NCI-H187 treated with DMSO at 0.1 percent for 48 hours (cell line): ENCODE data around the gene PCDHA13.
"Not testable (repeated sequence)": the region's sequence is repeated elsewhere in the genome, so short reads cannot be mapped to it uniquely, and the experiment has no call there.

ENCODE experiments used
- DNase-seq: peaks from one replicate; lab custom pipeline; 2025; lab: John Stamatoyannopoulos, UW

The PCDHA13 gene, protein sequence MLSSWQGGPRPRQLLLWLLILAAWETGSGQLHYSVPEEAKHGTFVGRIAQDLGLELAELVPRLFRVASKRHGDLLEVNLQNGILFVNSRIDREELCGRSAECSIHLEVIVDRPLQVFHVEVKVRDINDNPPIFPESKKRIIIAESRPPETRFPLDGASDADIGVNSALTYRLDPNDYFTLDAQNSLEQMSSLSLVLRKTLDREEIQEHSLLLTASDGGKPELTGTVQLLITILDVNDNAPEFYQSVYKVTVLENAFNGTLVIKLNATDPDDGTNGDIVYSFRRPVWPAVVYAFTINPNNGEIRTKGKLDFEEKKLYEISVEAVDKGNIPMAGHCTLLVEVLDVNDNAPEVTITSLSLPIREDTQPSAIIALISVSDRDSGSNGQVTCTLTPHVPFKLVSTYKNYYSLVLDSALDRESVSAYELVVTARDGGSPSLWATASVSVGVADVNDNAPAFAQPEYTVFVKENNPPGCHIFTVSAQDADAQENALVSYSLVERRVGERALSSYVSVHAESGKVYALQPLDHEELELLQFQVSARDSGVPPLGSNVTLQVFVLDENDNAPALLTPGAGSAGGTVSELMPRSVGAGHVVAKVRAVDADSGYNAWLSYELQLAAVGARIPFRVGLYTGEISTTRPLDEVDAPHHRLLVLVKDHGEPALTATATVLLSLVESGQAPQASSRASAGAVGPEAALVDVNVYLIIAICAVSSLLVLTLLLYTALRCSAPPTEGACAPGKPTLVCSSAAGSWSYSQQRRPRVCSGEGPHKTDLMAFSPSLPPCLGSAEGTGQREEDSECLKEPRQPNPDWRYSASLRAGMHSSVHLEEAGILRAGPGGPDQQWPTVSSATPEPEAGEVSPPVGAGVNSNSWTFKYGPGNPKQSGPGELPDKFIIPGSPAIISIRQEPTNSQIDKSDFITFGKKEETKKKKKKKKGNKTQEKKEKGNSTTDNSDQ

DNA sequence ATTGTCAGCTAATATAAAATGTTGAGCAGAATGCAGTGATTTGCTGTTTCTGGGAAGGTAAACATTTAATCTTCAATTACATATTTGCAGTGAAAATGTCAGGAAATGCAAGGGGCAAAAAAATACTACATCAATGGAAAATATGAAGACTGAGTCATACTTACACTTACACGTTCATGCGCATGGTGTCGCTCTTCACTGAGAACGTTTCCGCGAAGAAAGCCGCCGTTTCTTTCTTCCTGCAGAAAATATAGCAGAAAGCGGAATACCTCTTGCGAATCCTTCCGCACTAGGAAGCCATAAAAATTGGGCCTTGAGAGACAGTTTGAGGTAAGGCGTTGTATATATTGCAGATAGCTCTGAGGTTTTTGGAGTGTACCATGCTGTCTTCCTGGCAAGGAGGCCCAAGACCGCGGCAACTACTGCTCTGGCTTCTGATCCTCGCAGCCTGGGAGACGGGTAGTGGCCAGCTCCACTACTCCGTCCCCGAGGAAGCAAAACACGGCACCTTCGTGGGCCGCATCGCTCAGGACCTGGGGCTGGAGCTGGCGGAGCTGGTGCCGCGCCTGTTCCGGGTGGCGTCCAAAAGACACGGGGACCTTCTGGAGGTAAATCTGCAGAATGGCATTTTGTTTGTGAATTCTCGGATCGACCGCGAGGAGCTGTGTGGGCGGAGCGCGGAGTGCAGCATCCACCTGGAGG is at the start of gene PCDHA13:
Gene PCDHA13 (plus strand): TSS at position 236 of the 702 bp plus-strand sequence. CDS start 145 bp downstream, at position 381.
- DNase-seq: no peak

DNA sequence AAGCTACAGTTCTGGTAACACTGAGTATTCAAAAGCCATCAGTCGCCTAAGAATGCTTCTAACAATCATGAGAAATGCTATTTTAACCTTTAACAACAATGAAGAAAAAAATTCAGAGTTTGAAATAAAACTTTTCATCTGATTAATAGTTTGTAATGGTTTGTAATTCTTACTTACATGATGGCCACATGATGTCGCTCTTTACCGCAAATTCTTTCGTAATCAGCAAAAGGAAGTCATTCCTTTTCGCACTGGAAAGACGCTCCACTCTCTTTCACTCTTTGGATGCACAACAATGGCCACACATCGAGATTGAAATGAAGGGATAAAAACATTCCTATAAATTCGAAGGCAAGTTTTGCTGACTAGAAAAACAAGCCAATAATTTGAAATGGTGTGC is 47.9 kb upstream of the PCDHA13 start, which contains the start of gene PCDHA7:
Gene PCDHA7 (plus strand): TSS at position 277 of the 400 bp plus-strand sequence. CDS start 115 bp downstream, at position 392.
- no peak for DNase-seq

DNA sequence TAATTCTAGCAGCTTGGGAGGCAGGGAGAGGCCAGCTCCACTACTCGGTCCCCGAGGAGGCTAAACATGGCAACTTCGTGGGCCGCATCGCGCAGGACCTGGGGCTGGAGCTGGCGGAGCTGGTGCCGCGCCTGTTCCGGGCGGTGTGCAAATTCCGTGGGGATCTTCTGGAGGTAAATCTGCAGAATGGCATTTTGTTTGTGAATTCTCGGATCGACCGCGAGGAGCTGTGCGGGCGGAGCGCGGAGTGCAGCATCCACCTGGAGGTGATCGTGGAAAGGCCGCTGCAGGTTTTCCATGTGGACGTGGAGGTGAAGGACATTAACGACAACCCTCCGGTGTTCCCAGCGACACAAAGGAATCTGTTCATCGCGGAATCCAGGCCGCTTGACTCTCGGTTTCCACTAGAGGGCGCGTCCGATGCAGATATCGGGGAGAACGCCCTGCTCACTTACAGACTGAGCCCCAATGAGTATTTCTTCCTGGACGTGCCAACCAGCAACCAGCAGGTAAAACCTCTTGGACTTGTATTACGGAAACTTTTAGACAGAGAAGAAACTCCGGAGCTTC is 47.4 kb upstream of the PCDHA13 start:
- not testable (repeated sequence) for DNase-seq

DNA sequence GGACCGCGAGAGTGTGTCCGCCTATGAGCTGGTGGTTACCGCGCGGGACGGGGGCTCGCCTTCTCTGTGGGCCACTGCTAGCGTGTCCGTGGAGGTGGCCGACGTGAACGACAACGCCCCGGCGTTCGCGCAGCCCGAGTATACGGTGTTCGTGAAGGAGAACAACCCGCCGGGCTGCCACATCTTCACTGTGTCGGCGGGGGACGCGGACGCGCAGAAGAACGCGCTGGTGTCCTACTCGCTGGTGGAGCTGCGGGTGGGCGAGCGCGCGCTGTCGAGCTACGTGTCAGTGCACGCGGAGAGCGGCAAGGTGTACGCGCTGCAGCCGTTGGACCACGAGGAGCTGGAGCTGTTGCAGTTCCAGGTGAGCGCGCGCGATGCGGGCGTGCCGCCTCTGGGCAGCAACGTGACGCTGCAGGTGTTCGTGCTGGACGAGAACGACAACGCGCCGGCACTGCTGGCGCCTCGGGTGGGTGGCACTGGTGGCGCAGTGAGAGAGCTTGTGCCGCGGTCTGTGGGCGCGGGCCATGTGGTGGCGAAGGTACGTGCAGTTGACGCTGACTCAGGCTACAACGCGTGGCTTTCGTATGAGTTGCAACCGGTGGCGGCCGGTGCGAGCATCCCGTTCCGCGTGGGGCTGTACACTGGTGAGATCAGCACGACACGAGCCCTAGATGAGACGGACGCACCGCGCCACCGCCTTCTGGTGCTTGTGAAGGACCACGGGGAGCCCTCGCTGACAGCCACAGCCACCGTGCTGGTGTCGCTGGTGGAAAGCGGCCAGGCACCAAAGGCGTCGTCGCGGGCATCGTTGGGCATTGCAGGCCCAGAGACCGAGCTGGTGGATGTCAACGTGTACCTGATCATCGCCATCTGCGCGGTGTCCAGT is 46.1 kb upstream of the PCDHA13 start:
- no peak for DNase-seq

DNA sequence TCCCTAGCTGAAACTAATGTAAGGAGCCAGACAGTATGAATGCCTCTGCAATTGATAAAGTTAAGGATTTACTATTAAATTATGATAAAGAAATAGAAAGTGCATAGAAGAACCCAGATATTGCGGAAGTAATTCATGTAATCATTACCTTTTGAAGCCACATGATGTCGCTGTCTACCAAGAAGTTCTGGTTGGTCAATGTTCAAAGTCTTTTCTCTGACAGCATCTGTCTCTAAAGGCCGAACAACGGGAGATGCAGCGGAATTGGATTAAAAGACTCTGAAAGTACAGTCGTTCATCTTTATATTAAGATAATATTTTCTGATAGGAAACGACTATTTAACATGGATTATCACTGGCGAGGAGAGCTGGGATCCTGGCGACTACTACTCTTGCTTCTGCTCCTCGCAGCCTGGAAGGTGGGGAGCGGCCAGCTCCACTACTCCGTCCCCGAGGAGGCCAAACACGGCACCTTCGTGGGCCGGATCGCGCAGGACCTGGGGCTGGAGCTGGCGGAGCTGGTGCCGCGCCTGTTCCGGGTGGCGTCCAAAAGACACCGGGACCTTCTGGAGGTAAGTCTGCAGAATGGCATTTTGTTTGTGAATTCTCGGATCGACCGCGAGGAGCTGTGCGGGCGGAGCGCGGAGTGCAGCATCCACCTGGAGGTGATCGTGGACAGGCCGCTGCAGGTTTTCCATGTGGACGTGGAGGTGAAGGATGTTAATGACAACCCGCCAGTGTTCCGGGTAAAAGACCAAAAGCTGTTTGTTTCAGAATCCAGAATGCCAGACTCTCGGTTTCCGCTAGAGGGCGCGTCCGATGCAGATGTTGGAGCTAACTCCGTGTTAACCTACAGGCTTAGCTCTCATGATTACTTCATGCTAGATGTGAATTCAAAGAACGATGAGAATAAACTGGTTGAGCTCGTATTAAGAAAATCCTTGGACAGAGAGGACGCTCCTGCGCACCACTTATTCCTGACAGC is 40.7 kb upstream of the PCDHA13 start, which contains the start of gene PCDHA8:
Gene PCDHA8 (plus strand): TSS at position 210 of the 985 bp plus-strand sequence. CDS start 135 bp downstream, at position 345.
- DNase-seq: no peak

DNA sequence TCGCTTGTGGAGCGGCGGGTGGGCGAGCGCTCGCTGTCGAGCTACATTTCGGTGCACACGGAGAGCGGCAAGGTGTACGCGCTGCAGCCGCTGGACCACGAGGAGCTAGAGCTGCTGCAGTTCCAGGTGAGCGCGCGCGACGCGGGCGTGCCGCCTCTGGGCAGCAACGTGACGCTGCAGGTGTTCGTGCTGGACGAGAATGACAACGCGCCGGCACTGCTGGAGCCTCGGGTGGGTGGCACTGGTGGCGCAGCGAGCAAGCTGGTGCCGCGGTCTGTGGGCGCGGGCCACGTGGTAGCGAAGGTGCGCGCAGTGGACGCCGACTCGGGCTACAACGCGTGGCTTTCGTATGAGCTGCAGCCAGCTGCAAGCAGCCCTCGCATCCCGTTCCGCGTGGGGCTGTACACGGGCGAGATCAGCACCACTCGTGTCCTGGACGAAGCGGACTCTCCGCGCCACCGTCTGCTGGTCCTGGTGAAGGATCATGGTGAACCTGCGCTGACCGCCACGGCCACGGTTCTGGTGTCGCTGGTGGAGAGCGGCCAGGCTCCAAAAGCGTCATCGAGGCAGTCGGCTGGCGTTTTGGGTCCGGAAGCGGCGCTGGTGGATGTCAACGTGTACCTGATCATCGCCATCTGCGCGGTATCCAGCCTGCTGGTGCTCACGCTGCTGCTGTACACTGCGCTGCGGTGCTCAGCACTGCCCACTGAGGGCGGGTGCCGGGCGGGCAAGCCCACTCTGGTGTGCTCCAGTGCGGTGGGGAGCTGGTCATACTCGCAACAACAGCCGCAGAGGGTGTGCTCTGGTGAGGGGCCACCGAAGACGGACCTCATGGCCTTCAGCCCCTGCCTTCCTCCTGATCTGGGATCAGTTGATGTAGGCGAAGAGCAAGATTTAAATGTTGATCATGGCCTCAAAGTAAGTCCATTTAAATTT is 38.9 kb upstream of the PCDHA13 start:
- DNase-seq: no peak

DNA sequence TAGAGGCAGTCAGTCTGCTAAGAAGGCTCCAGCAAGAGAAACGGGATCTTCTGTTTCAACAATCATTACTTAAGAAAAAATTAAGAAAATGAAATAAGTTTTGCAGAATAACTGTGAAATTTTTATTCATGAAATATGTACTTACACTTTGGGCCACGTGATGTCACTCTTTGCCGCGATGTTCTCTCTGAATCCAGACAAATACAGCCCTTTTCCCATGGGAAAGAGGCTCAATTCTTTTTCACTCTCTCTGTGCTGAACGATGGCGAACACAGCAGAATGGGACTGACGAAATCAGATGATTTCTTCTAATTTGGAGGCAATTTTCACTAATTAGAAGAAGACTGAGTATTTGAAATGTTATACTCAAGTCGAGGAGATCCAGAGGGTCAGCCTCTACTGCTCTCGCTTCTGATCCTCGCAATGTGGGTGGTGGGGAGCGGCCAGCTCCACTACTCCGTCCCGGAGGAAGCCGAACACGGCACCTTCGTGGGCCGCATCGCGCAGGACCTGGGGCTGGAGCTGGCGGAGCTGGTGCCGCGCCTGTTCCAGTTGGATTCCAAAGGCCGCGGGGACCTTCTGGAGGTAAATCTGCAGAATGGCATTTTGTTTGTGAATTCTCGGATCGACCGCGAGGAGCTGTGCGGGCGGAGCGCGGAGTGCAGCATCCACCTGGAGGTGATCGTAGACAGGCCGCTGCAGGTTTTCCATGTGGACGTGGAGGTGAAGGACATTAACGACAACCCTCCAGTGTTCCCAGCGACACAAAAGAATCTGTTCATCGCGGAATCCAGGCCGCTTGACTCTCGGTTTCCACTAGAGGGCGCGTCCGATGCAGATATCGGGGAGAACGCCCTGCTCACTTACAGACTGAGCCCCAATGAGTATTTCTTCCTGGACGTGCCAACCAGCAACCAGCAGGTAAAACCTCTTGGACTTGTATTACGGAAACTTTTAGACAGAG is 33.5 kb upstream of the PCDHA13 start, which contains the start of gene PCDHA9:
Gene PCDHA9 (plus strand): TSS at position 244 of the 964 bp plus-strand sequence. CDS start 114 bp downstream, at position 358.
- DNase-seq: not testable (repeated sequence)

DNA sequence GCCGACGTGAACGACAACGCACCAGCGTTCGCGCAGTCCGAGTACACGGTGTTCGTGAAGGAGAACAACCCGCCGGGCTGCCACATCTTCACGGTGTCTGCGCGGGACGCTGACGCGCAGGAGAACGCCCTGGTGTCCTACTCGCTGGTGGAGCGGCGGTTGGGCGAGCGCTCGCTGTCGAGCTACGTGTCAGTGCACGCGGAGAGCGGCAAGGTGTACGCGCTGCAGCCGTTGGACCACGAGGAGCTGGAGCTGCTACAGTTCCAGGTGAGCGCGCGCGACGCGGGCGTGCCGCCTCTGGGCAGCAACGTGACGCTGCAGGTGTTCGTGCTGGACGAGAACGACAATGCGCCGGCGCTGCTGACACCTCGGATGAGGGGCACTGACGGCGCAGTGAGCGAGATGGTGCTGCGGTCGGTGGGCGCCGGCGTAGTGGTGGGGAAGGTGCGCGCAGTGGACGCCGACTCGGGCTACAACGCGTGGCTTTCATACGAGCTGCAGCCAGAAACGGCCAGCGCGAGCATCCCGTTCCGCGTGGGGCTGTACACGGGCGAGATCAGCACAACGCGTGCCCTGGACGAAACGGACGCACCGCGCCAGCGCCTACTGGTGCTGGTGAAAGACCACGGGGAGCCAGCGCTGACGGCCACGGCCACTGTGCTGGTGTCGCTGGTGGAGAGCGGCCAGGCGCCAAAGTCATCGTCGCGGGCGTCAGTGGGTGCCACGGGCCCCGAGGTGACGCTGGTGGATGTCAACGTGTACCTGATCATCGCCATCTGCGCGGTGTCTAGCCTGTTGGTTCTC is 31.9 kb upstream of the PCDHA13 start:
- not testable (repeated sequence) for DNase-seq

DNA sequence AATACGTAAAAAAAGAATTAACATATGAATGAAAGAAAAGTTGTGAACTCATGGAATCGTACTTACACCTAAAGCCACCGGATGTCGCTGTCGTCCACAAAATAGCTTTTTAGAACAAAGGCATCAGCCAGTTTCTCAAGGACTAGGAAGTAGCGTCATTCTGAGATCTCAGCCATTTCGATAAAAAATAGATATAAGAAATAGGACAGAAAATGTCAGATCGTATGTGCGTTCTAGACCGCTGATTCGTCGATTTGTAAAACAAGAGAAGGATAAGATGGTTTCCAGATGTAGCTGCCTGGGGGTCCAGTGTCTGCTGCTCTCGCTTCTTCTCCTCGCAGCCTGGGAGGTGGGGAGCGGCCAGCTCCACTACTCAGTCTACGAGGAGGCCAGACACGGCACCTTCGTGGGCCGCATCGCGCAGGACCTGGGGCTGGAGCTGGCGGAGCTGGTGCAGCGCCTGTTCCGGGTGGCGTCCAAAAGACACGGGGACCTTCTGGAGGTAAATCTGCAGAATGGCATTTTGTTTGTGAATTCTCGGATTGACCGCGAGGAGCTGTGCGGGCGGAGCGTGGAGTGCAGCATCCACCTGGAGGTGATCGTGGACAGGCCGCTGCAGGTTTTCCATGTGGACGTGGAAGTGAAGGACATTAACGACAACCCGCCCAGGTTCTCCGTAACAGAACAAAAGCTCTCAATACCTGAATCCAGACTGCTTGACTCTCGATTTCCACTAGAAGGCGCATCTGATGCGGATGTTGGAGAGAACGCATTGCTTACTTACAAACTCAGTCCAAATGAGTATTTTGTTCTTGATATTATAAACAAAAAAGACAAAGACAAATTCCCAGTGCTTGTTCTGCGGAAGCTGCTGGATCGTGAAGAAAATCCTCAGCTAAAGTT is 25.9 kb upstream of the PCDHA13 start, which contains the start of gene PCDHA10:
Gene PCDHA10 (plus strand): TSS at position 126 of the 903 bp plus-strand sequence. CDS start 152 bp downstream, at position 278.
- peak; percentile 24 for DNase-seq

DNA sequence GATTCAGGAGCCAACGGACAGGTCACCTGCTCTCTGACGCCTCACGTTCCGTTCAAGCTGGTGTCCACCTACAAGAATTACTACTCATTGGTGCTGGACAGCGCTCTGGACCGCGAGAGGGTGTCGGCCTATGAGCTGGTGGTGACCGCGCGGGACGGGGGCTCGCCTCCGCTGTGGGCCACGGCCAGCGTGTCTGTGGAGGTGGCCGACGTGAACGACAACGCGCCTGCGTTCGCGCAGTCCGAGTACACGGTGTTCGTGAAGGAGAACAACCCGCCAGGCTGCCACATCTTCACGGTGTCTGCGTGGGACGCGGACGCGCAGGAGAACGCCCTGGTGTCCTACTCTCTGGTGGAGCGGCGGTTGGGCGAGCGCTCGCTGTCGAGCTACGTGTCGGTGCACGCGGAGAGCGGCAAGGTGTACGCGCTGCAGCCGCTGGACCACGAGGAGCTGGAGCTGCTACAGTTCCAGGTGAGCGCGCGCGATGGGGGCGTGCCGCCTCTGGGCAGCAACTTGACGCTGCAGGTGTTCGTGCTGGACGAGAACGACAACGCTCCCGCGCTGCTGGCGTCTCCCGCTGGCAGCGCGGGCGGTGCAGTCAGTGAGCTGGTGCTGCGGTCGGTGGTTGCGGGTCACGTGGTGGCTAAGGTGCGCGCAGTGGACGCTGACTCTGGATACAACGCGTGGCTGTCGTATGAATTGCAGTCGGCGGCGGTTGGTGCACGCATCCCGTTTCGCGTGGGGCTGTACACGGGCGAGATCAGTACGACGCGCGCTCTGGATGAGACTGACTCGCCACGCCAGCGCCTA is 24.5 kb upstream of the PCDHA13 start:
- DNase-seq: no peak

DNA sequence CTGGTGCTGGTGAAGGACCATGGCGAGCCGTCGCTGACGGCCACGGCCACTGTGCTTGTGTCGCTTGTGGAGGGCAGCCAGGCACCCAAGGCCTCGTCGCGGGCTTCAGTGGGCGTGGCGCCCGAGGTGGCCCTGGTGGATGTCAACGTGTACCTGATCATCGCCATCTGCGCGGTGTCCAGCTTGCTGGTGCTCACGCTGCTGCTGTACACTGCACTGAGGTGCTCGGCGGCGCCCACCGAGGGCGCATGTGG is 24.0 kb upstream of the PCDHA13 start:
- DNase-seq: no peak

DNA sequence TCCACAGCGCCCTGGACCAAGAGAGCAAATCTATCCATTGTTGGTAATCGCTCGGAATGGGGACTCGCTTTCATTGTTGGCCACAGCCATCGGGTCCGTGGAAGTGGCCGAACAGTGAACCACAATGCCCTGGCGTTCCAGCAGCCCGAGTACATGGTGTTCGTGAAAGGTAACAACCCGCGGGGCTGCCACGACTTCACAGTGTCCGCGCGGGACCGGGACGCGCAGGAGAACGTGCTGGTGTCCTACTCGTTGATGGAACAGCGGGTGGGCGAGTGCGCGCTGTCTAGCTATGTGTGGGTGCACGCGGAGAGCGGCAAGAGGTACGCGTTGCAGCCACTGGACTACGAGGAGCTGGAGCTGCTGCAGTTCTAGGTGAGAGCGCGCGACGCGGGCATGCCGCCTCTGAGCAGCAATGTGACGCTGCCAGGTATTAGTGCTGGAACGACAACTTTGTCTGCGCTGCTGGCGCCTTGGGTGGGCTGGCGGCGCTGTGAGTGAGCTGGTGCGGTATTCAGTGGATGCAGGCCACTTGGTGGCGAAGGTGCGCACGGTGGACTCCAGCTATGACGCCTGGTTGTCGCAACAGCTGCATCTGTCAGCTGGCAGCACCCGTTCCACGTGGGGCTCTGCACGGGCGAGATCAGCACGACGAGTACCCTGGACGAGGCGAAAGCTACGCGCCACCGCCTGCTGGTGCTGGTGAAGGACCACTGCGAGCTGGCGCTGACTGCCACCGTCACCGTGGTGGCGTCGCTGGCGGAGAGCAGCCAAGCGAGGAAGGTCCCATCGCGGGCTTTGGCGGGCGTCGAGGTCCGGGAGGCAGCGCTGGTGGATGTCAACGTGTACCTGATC is 19.3 kb upstream of the PCDHA13 start:
- DNase-seq: no peak
